ENCODE measurements around the gene LGR6. TPM values are rescaled to one million over a fixed set of nuclear protein-coding genes. Genes with fewer than 3 reads are reported as not detected.

Gene LGR6
- total and polyA plus RNA-seq, 8 donors = 0.15 to 3.5 (median 0.58) TPM; not detected in 4

DNA sequence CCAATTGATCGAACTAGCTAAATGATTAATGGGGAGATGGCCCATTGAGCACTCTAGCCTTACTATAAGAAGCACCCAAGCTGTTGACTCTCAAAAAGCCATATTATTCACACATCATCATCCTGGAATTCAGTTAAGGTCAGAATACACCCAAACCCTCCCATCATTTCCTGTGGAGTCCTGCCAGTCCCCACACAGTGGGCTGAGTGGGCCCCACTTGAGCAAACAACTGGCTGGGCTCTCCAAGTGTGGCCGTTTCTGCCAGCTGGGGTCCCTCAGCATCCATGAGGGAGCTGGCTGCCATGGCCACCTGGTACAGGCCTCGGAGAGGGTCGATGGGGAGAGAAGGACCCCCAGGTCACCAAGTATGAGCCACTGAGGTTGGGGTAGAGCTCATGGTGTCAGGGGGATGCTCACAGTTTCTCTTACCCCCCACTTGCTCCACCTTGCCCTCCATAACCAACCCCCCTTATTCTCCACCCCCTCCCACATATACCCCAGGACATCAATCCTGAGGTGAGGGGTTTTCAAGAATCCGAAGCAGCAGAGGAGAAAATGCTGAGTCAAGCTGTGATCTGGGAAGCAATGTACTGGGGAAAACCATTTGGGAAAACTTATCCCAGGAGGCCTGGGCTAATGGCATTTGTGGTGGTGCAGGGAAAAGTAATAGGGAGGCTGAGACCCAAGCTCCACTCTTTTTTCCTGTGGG lies 87.9 kb downstream of the LGR6 start:
- TF ChIP-seq EP300 (IDR thresholded peaks at IDR 0.05) (no peak), POLR2A (IDR thresholded peaks at IDR 0.05) (no peak), POLR2AphosphoS5 (IDR thresholded peaks at IDR 0.05) (no peak)
- TF ChIP-seq, protein P1, sequence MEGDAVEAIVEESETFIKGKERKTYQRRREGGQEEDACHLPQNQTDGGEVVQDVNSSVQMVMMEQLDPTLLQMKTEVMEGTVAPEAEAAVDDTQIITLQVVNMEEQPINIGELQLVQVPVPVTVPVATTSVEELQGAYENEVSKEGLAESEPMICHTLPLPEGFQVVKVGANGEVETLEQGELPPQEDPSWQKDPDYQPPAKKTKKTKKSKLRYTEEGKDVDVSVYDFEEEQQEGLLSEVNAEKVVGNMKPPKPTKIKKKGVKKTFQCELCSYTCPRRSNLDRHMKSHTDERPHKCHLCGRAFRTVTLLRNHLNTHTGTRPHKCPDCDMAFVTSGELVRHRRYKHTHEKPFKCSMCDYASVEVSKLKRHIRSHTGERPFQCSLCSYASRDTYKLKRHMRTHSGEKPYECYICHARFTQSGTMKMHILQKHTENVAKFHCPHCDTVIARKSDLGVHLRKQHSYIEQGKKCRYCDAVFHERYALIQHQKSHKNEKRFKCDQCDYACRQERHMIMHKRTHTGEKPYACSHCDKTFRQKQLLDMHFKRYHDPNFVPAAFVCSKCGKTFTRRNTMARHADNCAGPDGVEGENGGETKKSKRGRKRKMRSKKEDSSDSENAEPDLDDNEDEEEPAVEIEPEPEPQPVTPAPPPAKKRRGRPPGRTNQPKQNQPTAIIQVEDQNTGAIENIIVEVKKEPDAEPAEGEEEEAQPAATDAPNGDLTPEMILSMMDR (IDR thresholded peaks at IDR 0.05) = no peak
- H3K36me3 ChIP-seq = no peaks in the 10 kb centered on the region
- intact Hi-C loops (cut with DNase I; ENCODE audit: low total_unique reads) = no loop called here
- no peaks in the 10 kb centered on the region for H3K9me3 ChIP-seq
- H3K27me3 ChIP-seq = no peaks in the 10 kb centered on the region
- DNase-seq = peak in 1 of 2 donors; percentile 59
- WGBS, 5 donors = 56 to 77% (median 64%) methylated on average over 5 of the region's 5 CpGs
- H3K4me1 ChIP-seq = peaks cover 0 to 7% (median 0%) of the 10 kb centered on the region in 4 donors
- no peak overlapping the region for H3K4me3 ChIP-seq
- no peak overlapping the region for H3K27ac ChIP-seq

DNA sequence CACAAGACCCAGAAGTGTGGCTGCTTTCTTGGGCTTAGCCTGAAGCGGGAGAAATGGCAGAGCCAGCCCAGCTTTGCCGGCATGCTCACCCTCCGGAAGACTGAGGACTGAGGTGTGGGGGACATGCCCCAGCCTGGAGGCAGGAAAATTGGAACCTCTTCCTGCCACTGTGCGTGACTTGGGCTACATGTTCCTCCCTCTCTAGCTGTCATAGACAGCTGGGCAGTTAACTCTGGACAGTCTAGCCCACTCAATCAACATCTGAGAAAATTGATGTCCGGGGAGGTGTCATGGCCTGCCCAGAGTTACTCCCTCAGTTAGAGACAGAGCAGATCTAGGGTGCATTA lies 88.4 kb downstream of the LGR6 start:
- DNase-seq = no peak
- TF ChIP-seq EP300 (IDR thresholded peaks at IDR 0.05) (no peak), POLR2AphosphoS5 (IDR thresholded peaks at IDR 0.05) (no peak), POLR2A (IDR thresholded peaks at IDR 0.05) (no peak)
- TF ChIP-seq, protein P1 (IDR thresholded peaks at IDR 0.05) = no peak
- no peaks in the 10 kb centered on the region for H3K9me3 ChIP-seq
- 54 to 93% (median 88%) methylated on average over 5 of the region's 5 CpGs for WGBS, 5 donors
- H3K36me3 ChIP-seq = no peaks in the 10 kb centered on the region
- H3K27me3 ChIP-seq = no peaks in the 10 kb centered on the region
- no peak overlapping the region for H3K27ac ChIP-seq
- H3K4me1 ChIP-seq = peaks cover 0 to 7% (median 0%) of the 10 kb centered on the region in 4 donors
- H3K4me3 ChIP-seq = no peak overlapping the region
- intact Hi-C loops (cut with DNase I; ENCODE audit: low total_unique reads) = no loop called here

DNA sequence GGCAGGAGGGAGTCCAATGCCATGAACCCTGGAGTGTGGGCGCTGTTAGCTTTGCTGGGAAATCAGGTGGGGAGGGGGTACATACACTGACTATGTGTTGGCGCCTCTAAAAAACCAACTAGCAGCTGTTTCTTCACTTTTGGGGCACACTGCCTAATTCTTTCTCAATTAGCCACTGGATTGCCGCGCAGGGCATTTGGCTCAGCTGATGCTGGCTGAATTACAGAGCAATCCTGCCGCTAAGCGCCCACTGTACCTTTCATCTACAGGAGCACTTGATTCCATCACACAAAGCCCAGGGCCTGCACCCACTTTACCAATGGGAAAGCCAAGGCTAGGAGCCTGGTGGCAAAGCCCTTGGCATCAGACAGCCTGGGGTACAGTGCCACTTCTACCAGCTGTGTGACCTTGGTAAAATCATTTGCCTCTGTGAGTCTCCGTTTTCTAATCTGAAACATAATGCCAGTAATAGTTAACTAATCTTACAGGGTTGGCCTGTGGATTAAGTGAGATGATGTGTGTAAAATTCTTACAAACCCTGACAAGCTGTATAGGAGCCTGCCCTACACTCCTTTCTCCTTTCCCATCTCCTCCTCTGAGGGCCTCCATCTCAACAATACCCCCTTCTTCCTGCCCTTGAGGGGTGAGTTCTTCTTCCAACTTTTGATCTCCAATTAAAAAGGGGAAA lies 89.1 kb downstream of the LGR6 start:
- 80 to 92% (median 89%) methylated on average over 7 of the region's 7 CpGs for WGBS, 5 donors
- Histone ChIP-seq H3K4me3 (no peak overlapping the region), H3K4me1 (peaks cover 0 to 7% (median 0%) of the 10 kb centered on the region in 4 donors), H3K36me3 (no peaks in the 10 kb centered on the region), H3K27me3 (no peaks in the 10 kb centered on the region), H3K9me3 (no peaks in the 10 kb centered on the region), H3K27ac (no peak overlapping the region)
- no peak for TF ChIP-seq POLR2AphosphoS5 (IDR thresholded peaks at IDR 0.05)
- TF ChIP-seq POLR2A (IDR thresholded peaks at IDR 0.05) = no peak
- DNase-seq = no peak
- intact Hi-C loops (cut with DNase I; ENCODE audit: low total_unique reads) = no loop called here

DNA sequence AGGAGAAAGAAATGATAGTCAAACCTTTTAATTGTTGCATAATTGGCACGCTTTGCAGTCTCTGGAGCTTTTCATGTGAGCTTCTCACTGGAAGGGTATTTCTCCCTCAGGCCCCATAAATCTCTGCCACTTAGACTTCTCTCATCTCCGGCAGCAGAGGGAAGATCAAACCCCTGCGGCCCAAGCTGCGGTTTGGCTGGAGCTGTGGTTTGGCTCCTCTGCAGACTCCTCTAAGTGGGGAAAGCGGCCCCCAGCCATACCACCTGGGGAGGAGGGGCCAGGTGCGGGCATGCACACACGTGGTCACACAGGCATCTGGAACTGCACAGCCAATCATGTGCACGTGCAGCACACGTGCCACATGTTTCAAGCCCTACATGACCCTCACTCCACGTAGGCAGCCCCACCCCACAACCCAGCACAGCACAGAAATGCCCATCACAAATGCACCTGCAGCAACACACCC lies 89.8 kb downstream of the LGR6 start:
- DNase-seq = peak in 1 of 2 donors; percentile 55
- Histone ChIP-seq H3K4me1 (peaks cover 0 to 7% (median 0%) of the 10 kb centered on the region in 4 donors), H3K9me3 (no peaks in the 10 kb centered on the region), H3K27me3 (no peaks in the 10 kb centered on the region), H3K4me3 (no peak overlapping the region), H3K27ac (no peak overlapping the region), H3K36me3 (no peaks in the 10 kb centered on the region)
- TF ChIP-seq, protein P1 (IDR thresholded peaks at IDR 0.05) = no peak
- TF ChIP-seq POLR2AphosphoS5 (IDR thresholded peaks at IDR 0.05) = no peak
- 18 to 39% (median 25%) methylated on average over 8 to 10 of the region's 10 CpGs for WGBS, 5 donors
- intact Hi-C loops (cut with DNase I; ENCODE audit: low total_unique reads) = no loop called here

DNA sequence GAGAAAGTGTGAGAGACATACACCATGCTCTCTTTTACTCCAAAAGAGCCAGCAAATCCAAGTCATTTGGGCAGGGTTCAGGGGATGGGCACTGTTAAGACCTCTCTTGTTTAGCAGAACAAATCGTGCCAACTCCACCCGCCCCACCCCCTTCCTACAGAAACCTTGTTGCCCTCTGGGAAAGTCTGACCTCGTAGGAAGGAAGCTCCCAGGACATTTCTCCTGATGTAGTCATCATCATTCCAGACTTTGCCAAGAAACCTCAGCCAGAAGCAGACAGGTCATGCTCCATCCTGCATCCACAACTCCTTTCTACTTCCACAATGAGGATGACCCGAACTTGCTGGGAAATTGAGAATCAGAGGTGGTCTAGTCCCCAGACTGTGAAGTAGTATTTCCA lies 90.4 kb downstream of the LGR6 start:
- Histone ChIP-seq H3K4me3 (no peak overlapping the region), H3K9me3 (no peaks in the 10 kb centered on the region), H3K4me1 (peaks cover 0 to 7% (median 0%) of the 10 kb centered on the region in 4 donors), H3K36me3 (no peaks in the 10 kb centered on the region), H3K27ac (no peak overlapping the region), H3K27me3 (no peaks in the 10 kb centered on the region)
- 68 to 84% (median 73%) methylated on average over 4 of the region's 4 CpGs for WGBS, 5 donors
- TF ChIP-seq EP300 (IDR thresholded peaks at IDR 0.05) (no peak), POLR2AphosphoS5 (IDR thresholded peaks at IDR 0.05) (no peak), POLR2A (IDR thresholded peaks at IDR 0.05) (no peak)
- TF ChIP-seq, protein P1 (IDR thresholded peaks at IDR 0.05) = no peak
- intact Hi-C loops (cut with DNase I; ENCODE audit: low total_unique reads) = no loop called here
- DNase-seq = no peak
